ENCODE measurements around the gene MRPL45. TPM values are rescaled to one million over a fixed set of nuclear protein-coding genes. Genes with fewer than 3 reads are reported as not detected.

MRPL45 gene
- total RNA-seq, 1 experiment from 2014 or later: 60.3 TPM

DNA sequence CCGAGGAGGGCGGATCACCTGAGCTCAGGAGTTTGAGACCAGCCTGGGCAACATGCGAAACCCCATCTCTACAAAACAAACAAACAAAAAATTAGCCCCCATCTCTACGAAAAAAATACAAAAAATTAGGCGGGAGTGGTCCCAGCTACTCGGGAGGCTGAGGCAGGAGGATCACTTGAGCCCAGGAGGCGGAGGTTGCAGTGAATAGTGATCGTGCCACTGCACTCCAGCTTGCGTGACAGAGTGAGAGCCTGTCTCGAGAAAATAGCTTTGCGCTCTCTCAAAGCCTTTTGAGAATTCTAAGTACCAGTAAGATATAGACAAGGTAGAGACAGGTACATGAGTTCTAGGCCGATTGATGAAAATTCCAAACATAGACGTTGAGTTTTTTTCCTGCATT lies 56.7 kb downstream of the MRPL45 start:
- no peak overlapping the region for H3K27ac Mint-ChIP-seq
- ChIA-PET POLR2A (interaction anchor here (0.6 to 1.1 kb wide), 2 partner anchors 29 to 62 kb away, joined by 3 to 5 read pairs; no protein-coding TSS in a partner anchor), CTCF (interaction anchor here (1.0 to 4.7 kb wide), 11 partner anchors 15 to 314 kb away, joined by 3 to 51 read pairs (median 9); no protein-coding TSS in a partner anchor)
- TF ChIP-seq NR1H2 (CRISPR knock-in tag; IDR thresholded peaks at IDR 0.05) (no peak), ZNF423 (CRISPR knock-in tag; IDR thresholded peaks at IDR 0.05) (no peak)
- no peaks in the 10 kb centered on the region; the same call in 1 of the 2 replicates for H3K27me3 Mint-ChIP-seq (ENCODE audit: low read depth)
- H3K4me3 Mint-ChIP-seq: peak overlapping the region; percentile 76
- no peaks in the 10 kb centered on the region for H3K36me3 Mint-ChIP-seq
- no peaks in the 10 kb centered on the region for H3K9me3 Mint-ChIP-seq
- peaks cover 62% of the 10 kb centered on the region for H3K4me1 Mint-ChIP-seq
- ATAC-seq (no peak), DNase-seq (ENCODE audit: low spot score) (no peak)

DNA sequence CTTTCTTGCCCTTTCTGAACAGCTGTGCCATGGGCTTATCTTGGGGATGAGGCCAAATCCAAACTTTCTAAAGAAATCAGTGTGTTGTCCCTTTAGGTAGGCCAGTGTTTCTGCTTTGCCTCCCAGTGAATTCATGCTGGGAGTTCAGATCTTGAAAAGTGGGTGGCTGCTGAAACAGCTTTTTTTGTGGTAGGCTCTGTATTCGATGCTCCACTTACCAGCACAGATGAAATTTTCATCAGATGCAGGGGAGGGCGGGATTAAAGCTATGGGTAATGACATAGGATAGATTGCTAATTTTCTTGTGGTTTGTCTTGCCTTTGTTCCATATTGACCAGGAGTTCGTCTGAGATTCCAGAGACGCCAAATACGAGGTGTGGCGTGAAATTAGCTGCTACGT lies 57.5 kb downstream of the MRPL45 start:
- Mint-ChIP-seq H3K4me1 (peaks cover 66% of the 10 kb centered on the region), H3K36me3 (no peaks in the 10 kb centered on the region), H3K27me3 (ENCODE audit: low read depth) (no peaks in the 10 kb centered on the region; the same call in 1 of the 2 replicates), H3K27ac (no peak overlapping the region), H3K4me3 (peak overlapping the region; percentile 76), H3K9me3 (no peaks in the 10 kb centered on the region)
- ATAC-seq (no peak), DNase-seq (ENCODE audit: low spot score) (no peak)
- ChIA-PET POLR2A (interaction anchor here (1.4 kb wide), 1 partner anchor 60 kb away, joined by 3 read pairs; no protein-coding TSS in a partner anchor), CTCF (interaction anchor here (0.9 to 4.7 kb wide), 10 partner anchors 16 to 204 kb away, joined by 3 to 51 read pairs (median 6); no protein-coding TSS in a partner anchor)
- TF ChIP-seq, protein P1, sequence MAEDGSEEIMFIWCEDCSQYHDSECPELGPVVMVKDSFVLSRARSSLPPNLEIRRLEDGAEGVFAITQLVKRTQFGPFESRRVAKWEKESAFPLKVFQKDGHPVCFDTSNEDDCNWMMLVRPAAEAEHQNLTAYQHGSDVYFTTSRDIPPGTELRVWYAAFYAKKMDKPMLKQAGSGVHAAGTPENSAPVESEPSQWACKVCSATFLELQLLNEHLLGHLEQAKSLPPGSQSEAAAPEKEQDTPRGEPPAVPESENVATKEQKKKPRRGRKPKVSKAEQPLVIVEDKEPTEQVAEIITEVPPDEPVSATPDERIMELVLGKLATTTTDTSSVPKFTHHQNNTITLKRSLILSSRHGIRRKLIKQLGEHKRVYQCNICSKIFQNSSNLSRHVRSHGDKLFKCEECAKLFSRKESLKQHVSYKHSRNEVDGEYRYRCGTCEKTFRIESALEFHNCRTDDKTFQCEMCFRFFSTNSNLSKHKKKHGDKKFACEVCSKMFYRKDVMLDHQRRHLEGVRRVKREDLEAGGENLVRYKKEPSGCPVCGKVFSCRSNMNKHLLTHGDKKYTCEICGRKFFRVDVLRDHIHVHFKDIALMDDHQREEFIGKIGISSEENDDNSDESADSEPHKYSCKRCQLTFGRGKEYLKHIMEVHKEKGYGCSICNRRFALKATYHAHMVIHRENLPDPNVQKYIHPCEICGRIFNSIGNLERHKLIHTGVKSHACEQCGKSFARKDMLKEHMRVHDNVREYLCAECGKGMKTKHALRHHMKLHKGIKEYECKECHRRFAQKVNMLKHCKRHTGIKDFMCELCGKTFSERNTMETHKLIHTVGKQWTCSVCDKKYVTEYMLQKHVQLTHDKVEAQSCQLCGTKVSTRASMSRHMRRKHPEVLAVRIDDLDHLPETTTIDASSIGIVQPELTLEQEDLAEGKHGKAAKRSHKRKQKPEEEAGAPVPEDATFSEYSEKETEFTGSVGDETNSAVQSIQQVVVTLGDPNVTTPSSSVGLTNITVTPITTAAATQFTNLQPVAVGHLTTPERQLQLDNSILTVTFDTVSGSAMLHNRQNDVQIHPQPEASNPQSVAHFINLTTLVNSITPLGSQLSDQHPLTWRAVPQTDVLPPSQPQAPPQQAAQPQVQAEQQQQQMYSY (CRISPR knock-in tag; IDR thresholded peaks at IDR 0.05): no peak
- TF ChIP-seq, protein P2, sequence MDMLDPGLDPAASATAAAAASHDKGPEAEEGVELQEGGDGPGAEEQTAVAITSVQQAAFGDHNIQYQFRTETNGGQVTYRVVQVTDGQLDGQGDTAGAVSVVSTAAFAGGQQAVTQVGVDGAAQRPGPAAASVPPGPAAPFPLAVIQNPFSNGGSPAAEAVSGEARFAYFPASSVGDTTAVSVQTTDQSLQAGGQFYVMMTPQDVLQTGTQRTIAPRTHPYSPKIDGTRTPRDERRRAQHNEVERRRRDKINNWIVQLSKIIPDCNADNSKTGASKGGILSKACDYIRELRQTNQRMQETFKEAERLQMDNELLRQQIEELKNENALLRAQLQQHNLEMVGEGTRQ (CRISPR knock-in tag; IDR thresholded peaks at IDR 0.05): no peak
- TF ChIP-seq ZNF121 (CRISPR knock-in tag; IDR thresholded peaks at IDR 0.05) (no peak), NFYB (CRISPR knock-in tag; conservative IDR thresholded peaks at IDR 0.05; ENCODE audit: low read depth) (no peak), TCF7 (CRISPR knock-in tag; IDR thresholded peaks at IDR 0.05; ENCODE audit: low read depth) (no peak), ATF1 (CRISPR knock-in tag; IDR thresholded peaks at IDR 0.05) (no peak)

DNA sequence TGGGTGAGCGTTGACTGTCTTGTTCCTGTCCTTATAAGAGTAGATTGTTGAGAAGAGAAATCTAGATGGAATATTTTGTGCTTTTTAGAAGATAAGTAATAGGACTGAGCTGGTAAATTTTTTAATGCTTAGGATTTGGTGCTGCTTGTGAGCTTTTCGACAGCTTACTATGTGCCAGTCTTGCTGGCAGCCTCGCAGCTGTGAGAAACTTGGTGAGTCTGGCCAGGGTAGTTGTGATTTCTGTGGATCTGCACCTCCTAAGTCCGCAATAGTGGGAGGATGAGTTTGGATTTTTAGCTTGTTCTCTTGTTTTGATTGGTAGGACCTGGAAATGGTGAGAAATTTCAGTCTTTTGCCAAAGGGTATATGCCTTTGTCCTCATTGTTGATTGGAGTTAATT lies 58.3 kb downstream of the MRPL45 start:
- Mint-ChIP-seq H3K27ac (peak overlapping the region; percentile 37; the same call in 1 of the 2 replicates), H3K4me1 (peaks cover 59% of the 10 kb centered on the region), H3K36me3 (no peaks in the 10 kb centered on the region), H3K4me3 (no peak overlapping the region), H3K9me3 (no peaks in the 10 kb centered on the region), H3K27me3 (ENCODE audit: low read depth) (no peaks in the 10 kb centered on the region; the same call in 1 of the 2 replicates)
- DNase-seq (ENCODE audit: low spot score) (no peak), ATAC-seq (no peak)
- TF ChIP-seq FOXK1 (CRISPR knock-in tag; IDR thresholded peaks at IDR 0.05) (no peak), RORB (CRISPR knock-in tag; IDR thresholded peaks at IDR 0.05) (no peak), CREM (CRISPR knock-in tag; IDR thresholded peaks at IDR 0.05) (no peak), SP1 (CRISPR knock-in tag; conservative IDR thresholded peaks at IDR 0.05) (no peak)
- TF ChIP-seq, protein P3, sequence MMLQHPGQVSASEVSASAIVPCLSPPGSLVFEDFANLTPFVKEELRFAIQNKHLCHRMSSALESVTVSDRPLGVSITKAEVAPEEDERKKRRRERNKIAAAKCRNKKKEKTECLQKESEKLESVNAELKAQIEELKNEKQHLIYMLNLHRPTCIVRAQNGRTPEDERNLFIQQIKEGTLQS (CRISPR knock-in tag; conservative IDR thresholded peaks at IDR 0.05): no peak
- TF ChIP-seq, protein P4, sequence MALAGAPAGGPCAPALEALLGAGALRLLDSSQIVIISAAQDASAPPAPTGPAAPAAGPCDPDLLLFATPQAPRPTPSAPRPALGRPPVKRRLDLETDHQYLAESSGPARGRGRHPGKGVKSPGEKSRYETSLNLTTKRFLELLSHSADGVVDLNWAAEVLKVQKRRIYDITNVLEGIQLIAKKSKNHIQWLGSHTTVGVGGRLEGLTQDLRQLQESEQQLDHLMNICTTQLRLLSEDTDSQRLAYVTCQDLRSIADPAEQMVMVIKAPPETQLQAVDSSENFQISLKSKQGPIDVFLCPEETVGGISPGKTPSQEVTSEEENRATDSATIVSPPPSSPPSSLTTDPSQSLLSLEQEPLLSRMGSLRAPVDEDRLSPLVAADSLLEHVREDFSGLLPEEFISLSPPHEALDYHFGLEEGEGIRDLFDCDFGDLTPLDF (CRISPR knock-in tag; IDR thresholded peaks at IDR 0.05): no peak
- TF ChIP-seq, protein P5, sequence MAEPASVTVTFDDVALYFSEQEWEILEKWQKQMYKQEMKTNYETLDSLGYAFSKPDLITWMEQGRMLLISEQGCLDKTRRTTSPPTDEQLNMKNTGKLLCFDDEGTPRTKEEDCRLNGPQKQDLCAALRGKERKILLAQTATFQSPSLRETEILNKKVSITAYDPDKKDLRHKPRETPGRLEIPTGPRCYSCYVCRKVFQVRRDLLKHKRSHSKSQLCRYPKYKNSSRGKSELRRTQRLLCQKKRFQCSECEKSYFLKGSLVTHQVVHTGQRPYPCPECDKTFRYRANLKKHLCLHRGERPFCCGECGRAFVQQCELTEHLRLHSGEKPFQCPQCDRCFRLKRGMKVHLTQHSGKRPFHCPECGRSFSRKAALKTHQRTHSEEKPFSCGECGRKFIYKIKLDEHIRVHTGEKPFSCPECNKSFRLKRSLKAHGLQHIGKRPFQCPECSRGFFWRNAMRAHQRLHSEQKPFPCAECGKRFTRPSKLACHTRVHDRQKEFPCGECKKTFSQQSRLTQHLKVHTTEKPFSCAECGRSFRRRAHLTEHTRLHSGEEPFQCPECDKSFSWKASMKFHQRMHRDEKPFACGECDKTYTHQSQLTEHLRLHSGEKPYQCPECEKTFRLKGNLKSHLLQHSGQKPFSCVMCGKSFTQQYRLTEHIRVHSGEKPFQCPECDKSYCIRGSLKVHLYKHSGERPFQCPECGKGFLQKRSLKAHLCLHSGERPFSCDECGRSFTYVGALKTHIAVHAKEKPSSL (CRISPR knock-in tag; conservative IDR thresholded peaks at IDR 0.05): no peak
- TF ChIP-seq, protein P6, sequence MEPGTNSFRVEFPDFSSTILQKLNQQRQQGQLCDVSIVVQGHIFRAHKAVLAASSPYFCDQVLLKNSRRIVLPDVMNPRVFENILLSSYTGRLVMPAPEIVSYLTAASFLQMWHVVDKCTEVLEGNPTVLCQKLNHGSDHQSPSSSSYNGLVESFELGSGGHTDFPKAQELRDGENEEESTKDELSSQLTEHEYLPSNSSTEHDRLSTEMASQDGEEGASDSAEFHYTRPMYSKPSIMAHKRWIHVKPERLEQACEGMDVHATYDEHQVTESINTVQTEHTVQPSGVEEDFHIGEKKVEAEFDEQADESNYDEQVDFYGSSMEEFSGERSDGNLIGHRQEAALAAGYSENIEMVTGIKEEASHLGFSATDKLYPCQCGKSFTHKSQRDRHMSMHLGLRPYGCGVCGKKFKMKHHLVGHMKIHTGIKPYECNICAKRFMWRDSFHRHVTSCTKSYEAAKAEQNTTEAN (CRISPR knock-in tag; IDR thresholded peaks at IDR 0.05): no peak
- TF ChIP-seq, protein P7, sequence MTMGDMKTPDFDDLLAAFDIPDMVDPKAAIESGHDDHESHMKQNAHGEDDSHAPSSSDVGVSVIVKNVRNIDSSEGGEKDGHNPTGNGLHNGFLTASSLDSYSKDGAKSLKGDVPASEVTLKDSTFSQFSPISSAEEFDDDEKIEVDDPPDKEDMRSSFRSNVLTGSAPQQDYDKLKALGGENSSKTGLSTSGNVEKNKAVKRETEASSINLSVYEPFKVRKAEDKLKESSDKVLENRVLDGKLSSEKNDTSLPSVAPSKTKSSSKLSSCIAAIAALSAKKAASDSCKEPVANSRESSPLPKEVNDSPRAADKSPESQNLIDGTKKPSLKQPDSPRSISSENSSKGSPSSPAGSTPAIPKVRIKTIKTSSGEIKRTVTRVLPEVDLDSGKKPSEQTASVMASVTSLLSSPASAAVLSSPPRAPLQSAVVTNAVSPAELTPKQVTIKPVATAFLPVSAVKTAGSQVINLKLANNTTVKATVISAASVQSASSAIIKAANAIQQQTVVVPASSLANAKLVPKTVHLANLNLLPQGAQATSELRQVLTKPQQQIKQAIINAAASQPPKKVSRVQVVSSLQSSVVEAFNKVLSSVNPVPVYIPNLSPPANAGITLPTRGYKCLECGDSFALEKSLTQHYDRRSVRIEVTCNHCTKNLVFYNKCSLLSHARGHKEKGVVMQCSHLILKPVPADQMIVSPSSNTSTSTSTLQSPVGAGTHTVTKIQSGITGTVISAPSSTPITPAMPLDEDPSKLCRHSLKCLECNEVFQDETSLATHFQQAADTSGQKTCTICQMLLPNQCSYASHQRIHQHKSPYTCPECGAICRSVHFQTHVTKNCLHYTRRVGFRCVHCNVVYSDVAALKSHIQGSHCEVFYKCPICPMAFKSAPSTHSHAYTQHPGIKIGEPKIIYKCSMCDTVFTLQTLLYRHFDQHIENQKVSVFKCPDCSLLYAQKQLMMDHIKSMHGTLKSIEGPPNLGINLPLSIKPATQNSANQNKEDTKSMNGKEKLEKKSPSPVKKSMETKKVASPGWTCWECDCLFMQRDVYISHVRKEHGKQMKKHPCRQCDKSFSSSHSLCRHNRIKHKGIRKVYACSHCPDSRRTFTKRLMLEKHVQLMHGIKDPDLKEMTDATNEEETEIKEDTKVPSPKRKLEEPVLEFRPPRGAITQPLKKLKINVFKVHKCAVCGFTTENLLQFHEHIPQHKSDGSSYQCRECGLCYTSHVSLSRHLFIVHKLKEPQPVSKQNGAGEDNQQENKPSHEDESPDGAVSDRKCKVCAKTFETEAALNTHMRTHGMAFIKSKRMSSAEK (CRISPR knock-in tag; IDR thresholded peaks at IDR 0.05; ENCODE audit: borderline replicate concordance): no peak
- POLR2A ChIA-PET: interaction anchor here (1.4 kb wide), 1 partner anchor 59 kb away, joined by 3 read pairs; no protein-coding TSS in a partner anchor
- CTCF ChIA-PET: interaction anchor here (0.9 to 4.7 kb wide), 10 partner anchors 17 to 203 kb away, joined by 4 to 51 read pairs (median 6); no protein-coding TSS in a partner anchor
